Pancreas (tissue), 10 donors: Measurements from ENCODE around the gene PLAAT3. TPM values are rescaled to one million over a fixed set of nuclear protein-coding genes. Genes with fewer than 3 reads are reported as not detected.

Source experiments
- ATAC-seq, 4 donors: fragments of 200-7000 bp; cut with Tn5 transposase; one replicate each; pipeline versions ENCODE4 v1.8.0 to v1.9.1; 2020; ENCODE audit warnings: mild to moderate bottlenecking in 4 of 4, moderate library complexity in 4 of 4
- DNase-seq, 6 donors: peaks; one replicate each; pipeline ENCODE4 v3.0.0-alpha.2; 2020
- FAIRE-seq: peaks from 2 replicates; lab custom pipeline; 2012; peaks lifted over from hg19 to GRCh38; lab: Jason Lieb, UNC
- H3K27ac ChIP-seq, 4 donors: fragments of 200-600 bp; sonication (generic); 1 replicate in 3 of 4; 2 replicates in 1 of 4; pipeline versions ENCODE4 v1.5.0 to v1.8.0; 2020
- H3K27me3 ChIP-seq, 4 donors: fragments of 200-600 bp; one replicate each; pipeline ENCODE4 v1.8.0; 2021
- H3K36me3 ChIP-seq, 3 donors: fragments of 200-600 bp; sonication (generic) in 1 of 3; one replicate each; pipeline versions ENCODE4 v1.5.0 to v1.8.0; 2020 to 2021
- H3K4me1 ChIP-seq, 3 donors: fragments of 200-600 bp; one replicate each; pipeline ENCODE4 v1.8.0; 2021
- H3K4me3 ChIP-seq, 4 donors: fragments of 200-600 bp; sonication (generic) in 2 of 4; one replicate each; pipeline versions ENCODE4 v1.5.0 to v1.8.0; 2020 to 2021
- H3K9me3 ChIP-seq, 4 donors: fragments of 200-600 bp; one replicate each; pipeline ENCODE4 v1.8.0; 2021
- WGBS, 2 donors: extraction: QIAGEN DNeasy Blood & Tissue Kit; methylation state at CpG; one replicate each; pipeline ENCODE4 v1.1.7; 2013; 5-methylcytosine and 5-hydroxymethylcytosine counted together
- intact Hi-C, 3 donors: fragments of 100-400 bp; cut with DNase I; formaldehyde crosslinking; loops; one replicate each; pipeline versions ENCODE4 v1.11.1 to v1.14.2; 2022
- polyA plus RNA-seq, 2 donors: library from polyadenylated mRNA; stranded (reverse); fragments of 200-250 nt; gene quantifications; one replicate each; pipeline ENCODE4 v1.2.3, GENCODE V29; 2013
- total RNA-seq, 6 donors: library from RNA; stranded (reverse); fragmentation: NEBNext Ultra II Directional in 4 of 6; extraction: Animal tissue kit (Norgen Biotek cat#: 25700) in 4 of 6; gene quantifications; one replicate each; pipeline versions ENCODE4 v1.2.1 to v1.2.4, GENCODE V29; 2021 to 2023
- TF ChIP-seq, protein P1 (sequence below), 4 donors: fragments of 200-600 bp; sonication (generic) in 3 of 4; IDR thresholded peaks; one replicate each; pipeline versions ENCODE4 v1.5.0 to v1.8.0; 2021; ENCODE audit warnings: antibody characterized with exemption in 4 of 4
- donor health status: healthy with polysubstance abuse.
- donor health status: DM: no; HTN: no; CAD: no; lungs with moderate emphysema.
- donor health status: DM: no; HTN: no; CAD: no.
- donor health status: control.
- donor health status: control.
- donor health status: Bipolar disorder and iron deficiency.
- donor health status: DM: yes; HTN: yes; CAD: no.
- donor health status: DM: no; HTN: no; CAD: no.
- donor health status: DM: no; HTN: no; CAD: no.
- donor health status: DM: yes; HTN: yes; CAD: no.

The PLAAT3 gene
- total and polyA plus RNA-seq, 8 donors: 15.2 to 36.0 (median 21.9) TPM

- ATAC-seq: no peak
These were observed 55.6 kb downstream of the PLAAT3 start for GRCh38 chr11:63558459-63559157.

GRCh38 chr11:63557570-63557969, 56.7 kb downstream of the PLAAT3 start:
- TF ChIP-seq, protein P1, sequence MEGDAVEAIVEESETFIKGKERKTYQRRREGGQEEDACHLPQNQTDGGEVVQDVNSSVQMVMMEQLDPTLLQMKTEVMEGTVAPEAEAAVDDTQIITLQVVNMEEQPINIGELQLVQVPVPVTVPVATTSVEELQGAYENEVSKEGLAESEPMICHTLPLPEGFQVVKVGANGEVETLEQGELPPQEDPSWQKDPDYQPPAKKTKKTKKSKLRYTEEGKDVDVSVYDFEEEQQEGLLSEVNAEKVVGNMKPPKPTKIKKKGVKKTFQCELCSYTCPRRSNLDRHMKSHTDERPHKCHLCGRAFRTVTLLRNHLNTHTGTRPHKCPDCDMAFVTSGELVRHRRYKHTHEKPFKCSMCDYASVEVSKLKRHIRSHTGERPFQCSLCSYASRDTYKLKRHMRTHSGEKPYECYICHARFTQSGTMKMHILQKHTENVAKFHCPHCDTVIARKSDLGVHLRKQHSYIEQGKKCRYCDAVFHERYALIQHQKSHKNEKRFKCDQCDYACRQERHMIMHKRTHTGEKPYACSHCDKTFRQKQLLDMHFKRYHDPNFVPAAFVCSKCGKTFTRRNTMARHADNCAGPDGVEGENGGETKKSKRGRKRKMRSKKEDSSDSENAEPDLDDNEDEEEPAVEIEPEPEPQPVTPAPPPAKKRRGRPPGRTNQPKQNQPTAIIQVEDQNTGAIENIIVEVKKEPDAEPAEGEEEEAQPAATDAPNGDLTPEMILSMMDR (IDR thresholded peaks at IDR 0.05): no peak
- DNase-seq (no peak), ATAC-seq (no peak), FAIRE-seq (no peak)
- Histone ChIP-seq H3K36me3 (no peaks in the 10 kb centered on the region), H3K4me3 (no peak overlapping the region), H3K9me3 (no peaks in the 10 kb centered on the region), H3K27ac (no peak overlapping the region), H3K4me1 (no peaks in the 10 kb centered on the region), H3K27me3 (no peaks in the 10 kb centered on the region)
- WGBS, 2 donors: 83 to 93% methylated on average over 7 of the region's 7 CpGs
- intact Hi-C loops: no loop called here

More at GRCh38 chr11:63558459-63559157, 55.6 kb downstream of the PLAAT3 start:
- Histone ChIP-seq H3K36me3 (no peaks in the 10 kb centered on the region), H3K4me3 (no peak overlapping the region), H3K27me3 (no peaks in the 10 kb centered on the region), H3K27ac (no peak overlapping the region), H3K9me3 (no peaks in the 10 kb centered on the region), H3K4me1 (no peaks in the 10 kb centered on the region)
- TF ChIP-seq, protein P1 (IDR thresholded peaks at IDR 0.05): no peak
- no peak for FAIRE-seq
- 90 to 93% methylated on average over 7 of the region's 7 CpGs for WGBS, 2 donors
- DNase-seq: peak in 1 of 6 donors; percentile 30
- intact Hi-C loops: no loop called here

DNA sequence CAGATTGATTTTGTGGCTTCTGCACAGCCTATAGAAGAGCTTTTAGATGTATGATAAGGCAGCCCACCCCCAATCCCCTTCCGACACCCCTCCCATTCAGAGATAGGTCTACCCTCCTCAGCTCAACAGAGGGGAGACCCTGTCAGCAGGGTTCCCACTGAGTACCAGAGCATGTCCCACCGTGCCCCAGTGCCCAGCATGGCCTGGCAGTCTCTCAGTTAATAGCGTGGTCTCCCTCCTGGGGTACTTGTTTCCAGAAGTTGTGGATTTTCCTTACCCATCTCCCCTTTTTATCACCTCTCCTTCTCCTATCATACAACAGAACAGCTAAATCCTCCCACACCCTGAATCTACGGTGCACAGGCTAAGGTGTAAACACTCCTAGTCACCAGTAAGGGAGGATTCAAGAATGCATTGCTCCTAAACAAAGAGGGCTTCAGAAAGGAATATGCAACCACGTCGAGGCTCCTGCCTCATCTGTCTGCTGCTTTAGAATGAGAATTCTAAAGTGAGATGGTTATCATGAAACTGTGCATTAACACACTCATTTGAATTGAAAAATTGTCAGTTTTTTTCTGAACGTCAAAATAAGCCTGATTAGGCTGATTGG, 57.7 kb downstream of the PLAAT3 start:
- intact Hi-C loops: no loop called here
- TF ChIP-seq, protein P1 (IDR thresholded peaks at IDR 0.05): no peak
- FAIRE-seq: no peak
- no peak overlapping the region for H3K27ac ChIP-seq
- no peaks in the 10 kb centered on the region for H3K4me1 ChIP-seq
- ATAC-seq: no peak
- H3K4me3 ChIP-seq: no peak overlapping the region
- H3K9me3 ChIP-seq: no peaks in the 10 kb centered on the region
- no peaks in the 10 kb centered on the region for H3K36me3 ChIP-seq
- peak in 1 of 6 donors; percentile 18 for DNase-seq
- whole genome bisulfite sequencing, 2 donors: 66 to 73% methylated on average over 7 of the region's 7 CpGs
- no peaks in the 10 kb centered on the region for H3K27me3 ChIP-seq

DNA sequence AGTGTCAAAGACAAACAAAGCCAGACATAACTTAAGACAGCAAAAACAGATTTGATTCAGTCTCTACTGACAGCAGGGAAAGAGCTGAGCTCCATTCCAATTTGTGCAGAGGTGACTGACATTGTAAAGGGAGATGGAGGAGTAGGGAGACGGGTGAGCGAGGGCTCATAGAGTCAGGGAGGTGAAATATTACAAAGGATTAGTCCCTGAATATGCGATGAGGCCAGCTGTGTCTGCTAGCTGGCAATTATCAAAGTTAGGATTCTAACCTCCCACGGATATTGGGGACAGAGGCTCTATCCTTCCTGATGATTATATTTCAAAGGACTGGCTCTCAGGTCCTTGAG, 59.4 kb downstream of the PLAAT3 start:
- ATAC-seq: no peak
- Histone ChIP-seq H3K36me3 (no peaks in the 10 kb centered on the region), H3K27ac (no peak overlapping the region), H3K4me3 (no peak overlapping the region), H3K27me3 (no peaks in the 10 kb centered on the region), H3K4me1 (no peaks in the 10 kb centered on the region), H3K9me3 (no peaks in the 10 kb centered on the region)
- intact Hi-C loops: no loop called here
- 79 to 82% methylated on average over 4 of the region's 4 CpGs for WGBS, 2 donors
- FAIRE-seq: no peak
- no peak for DNase-seq
- TF ChIP-seq, protein P1 (IDR thresholded peaks at IDR 0.05): no peak

DNA sequence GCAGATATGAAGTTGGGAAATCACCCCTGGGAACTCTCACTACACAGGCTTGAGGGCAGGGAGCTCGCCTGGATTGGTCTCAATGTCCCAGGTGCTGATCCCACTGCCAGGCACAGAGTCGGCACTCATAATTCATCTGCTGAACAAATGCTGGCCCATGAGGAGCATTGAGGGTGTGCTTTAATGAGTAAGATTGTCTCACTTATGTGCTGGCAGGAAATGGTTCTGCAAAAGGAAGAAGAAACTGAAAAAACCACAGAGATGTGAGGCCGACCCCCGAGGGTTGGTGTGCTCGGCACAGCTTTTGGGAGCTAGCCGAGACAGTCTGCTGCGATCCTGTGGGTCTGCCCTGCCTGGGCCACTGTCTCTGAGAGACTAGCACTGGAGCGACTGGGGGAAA, 60.5 kb downstream of the PLAAT3 start:
- 86 to 88% methylated on average over 8 of the region's 8 CpGs for WGBS, 2 donors
- no peak overlapping the region for H3K4me3 ChIP-seq

More for the DNA sequence above, 60.5 kb downstream of the PLAAT3 start:
- TF ChIP-seq, protein P1 (IDR thresholded peaks at IDR 0.05): no peak
- H3K36me3 ChIP-seq: no peaks in the 10 kb centered on the region
- DNase-seq: peak in 1 of 6 donors; percentile 30
- no peak overlapping the region for H3K27ac ChIP-seq
- H3K27me3 ChIP-seq: no peaks in the 10 kb centered on the region
- H3K9me3 ChIP-seq: no peaks in the 10 kb centered on the region
- peak in 1 of 4 donors; percentile 12 for ATAC-seq
- no peaks in the 10 kb centered on the region for H3K4me1 ChIP-seq
- intact Hi-C loops: no loop called here
- no peak for FAIRE-seq
